K562 (cell line): ENCODE results near the gene ZNF628.

Source experiments
- CBX5 ChIP-seq: IDR thresholded peaks from 2 replicates; pipeline ENCODE4 v1.6.1; 2014; ENCODE audit warnings: low read depth, borderline replicate concordance
- EZH2 ChIP-seq: IDR thresholded peaks from 2 replicates; pipeline ENCODE4 v1.6.1; 2012; ENCODE audit warnings: low read depth, mild to moderate bottlenecking, inconsistent platforms, low read length, borderline replicate concordance
- NFE2 ChIP-seq: IDR thresholded peaks from 2 replicates; pipeline ENCODE4 v1.6.1; 2014; ENCODE audit warnings: antibody characterized with exemption, low read depth
- PHF20 ChIP-seq: fragments of 450-650 bp; IDR thresholded peaks from 2 replicates; pipeline ENCODE4 v1.6.1; 2018; ENCODE audit not compliant: partially characterized antibody
- RBM14 ChIP-seq: fragments of 200-400 bp; formaldehyde crosslinking; IDR thresholded peaks from 2 replicates; pipeline ENCODE4 v1.6.1; 2018; ENCODE audit warnings: low read depth, mild to moderate bottlenecking, low read length, moderate library complexity, borderline replicate concordance; ENCODE audit not compliant: insufficient read depth
- ZBED1 ChIP-seq: IDR thresholded peaks from 2 replicates; pipeline ENCODE4 v1.6.1; 2014
- ZNF274 ChIP-seq: IDR thresholded peaks from 2 replicates; pipeline ENCODE4 v1.6.1; 2011; ENCODE audit warnings: low read depth, mild to moderate bottlenecking, low read length, moderate library complexity, borderline replicate concordance
- TF ChIP-seq, protein P1 (sequence below): IDR thresholded peaks from 2 replicates; pipeline ENCODE4 v1.6.1; 2012; ENCODE audit warnings: low read depth, low read length, improper control_type of control experiment, borderline replicate concordance

DNA sequence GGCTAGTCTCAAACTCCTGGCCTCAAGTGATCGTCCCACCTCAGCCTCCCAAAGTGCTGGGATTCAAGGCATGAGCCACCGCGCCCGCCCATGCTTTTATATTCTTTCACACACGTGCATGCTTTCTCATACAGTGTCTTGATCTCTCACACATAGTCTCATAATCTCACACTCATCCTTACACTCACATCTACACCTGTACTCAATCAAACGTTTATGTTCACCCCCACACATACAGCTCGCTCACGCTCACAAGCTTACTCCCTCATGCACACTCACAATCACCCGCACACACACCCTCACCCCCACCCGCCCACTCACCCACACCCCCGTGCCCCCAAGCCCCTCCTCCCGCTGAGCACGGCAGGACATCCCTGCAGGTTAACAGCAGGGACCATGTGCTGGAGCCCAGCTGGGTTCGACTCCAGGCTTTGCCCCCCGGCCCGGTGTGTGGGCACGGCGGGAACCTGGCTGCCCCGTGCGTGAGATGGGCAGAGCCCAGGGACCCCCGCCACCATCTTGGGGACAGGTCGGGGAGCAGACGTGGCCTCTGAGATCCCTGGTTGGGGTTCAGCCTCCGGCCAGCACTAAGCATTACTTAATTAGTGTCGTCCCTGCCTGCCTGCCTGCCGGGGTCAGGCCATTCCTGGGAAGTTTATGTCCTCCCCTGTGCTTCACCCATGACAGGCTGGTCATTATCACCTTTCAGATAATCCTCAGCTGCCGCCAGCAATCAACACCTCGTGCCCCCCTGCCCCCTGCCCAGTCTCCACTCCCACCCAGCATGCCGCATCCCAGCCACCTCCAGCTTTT, 49.1 kb downstream of the ZNF628 start:
- TF ChIP-seq PHF20 (no peak), EZH2 (no peak), RBM14 (no peak), ZNF274 (no peak), NFE2 (no peak), ZBED1 (no peak), CBX5 (no peak)
- TF ChIP-seq, protein P1, sequence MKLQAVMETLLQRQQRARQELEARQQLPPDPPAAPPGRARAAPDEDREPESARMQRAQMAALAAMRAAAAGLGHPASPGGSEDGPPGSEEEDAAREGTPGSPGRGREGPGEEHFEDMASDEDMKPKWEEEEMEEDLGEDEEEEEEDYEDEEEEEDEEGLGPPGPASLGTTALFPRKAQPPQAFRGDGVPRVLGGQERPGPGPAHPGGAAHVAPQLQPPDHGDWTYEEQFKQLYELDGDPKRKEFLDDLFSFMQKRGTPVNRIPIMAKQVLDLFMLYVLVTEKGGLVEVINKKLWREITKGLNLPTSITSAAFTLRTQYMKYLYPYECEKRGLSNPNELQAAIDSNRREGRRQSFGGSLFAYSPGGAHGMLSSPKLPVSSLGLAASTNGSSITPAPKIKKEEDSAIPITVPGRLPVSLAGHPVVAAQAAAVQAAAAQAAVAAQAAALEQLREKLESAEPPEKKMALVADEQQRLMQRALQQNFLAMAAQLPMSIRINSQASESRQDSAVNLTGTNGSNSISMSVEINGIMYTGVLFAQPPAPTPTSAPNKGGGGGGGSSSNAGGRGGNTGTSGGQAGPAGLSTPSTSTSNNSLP = no peak
